ENCODE measurements around the gene TTC16. TPM values are rescaled to one million over a fixed set of nuclear protein-coding genes. Genes with fewer than 3 reads are reported as not detected.

Gene TTC16
- total RNA-seq, 1 experiment from 2014 or later = not detected

DNA sequence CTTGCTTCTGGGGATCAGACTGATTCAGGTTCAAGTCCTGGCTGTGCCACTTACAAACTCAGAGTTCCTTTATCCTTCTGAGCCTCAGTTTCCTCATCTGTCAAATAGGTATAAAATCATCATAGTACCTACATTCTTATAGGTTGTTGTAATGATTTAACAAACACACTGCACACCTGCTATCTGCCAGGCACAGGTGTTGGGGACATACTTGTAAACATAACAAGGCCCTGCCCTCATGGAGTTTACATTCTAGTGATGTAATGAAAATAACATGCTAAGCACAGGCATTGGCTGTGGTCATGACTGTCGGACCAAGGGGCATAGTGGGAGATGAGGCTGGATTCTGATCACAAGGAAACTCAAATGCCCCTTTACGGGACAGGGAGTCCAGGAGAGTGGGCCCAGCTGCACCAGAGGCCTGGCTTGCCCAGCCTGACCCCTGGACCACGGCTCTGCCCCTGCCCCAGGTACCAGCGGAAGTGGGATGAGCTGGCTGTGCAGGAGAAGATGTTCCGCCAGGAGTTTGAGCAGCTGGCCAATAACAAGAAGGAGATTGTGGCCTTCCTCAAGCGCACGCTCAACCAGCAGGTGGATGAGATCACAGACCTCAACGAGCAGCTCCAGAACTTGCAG lies 6.8 kb upstream of the TTC16 start:
- no peak overlapping the region; a peak in 1 of 5 replicates for H3K4me3 Mint-ChIP-seq
- Histone ChIP-seq H3K18ac (ENCODE audit: insufficient read length, low read depth, low read length) (no peak overlapping the region), H2BK120ac (ENCODE audit: low read depth, low read length, poor library complexity, severe bottlenecking) (no peak overlapping the region), H4K5ac (ENCODE audit: insufficient read length, low read depth, low read length) (no peak overlapping the region), H3K23ac (ENCODE audit: insufficient read length, low read depth, low read length) (no peak overlapping the region), H3K79me1 (ENCODE audit: insufficient read depth, low read depth, low read length, poor library complexity, severe bottlenecking) (no peaks in the 10 kb centered on the region), H4K20me1 (ENCODE audit: control insufficient read depth, insufficient read depth, insufficient read length) (no peaks in the 10 kb centered on the region), H3K4me1 (ENCODE audit: insufficient read depth, low read length) (no peaks in the 10 kb centered on the region; the same call in 1 of the 2 replicates), H3K79me2 (ENCODE audit: insufficient read depth, low read length) (no peaks in the 10 kb centered on the region), H3K27me3 (ENCODE audit: insufficient read depth, low read length) (no peaks in the 10 kb centered on the region), H2BK12ac (ENCODE audit: insufficient read length, low read depth, low read length) (no peak overlapping the region), H3K9me3 (ENCODE audit: control insufficient read depth, low read depth, low read length) (no peaks in the 10 kb centered on the region), H3K9ac (ENCODE audit: extremely low read depth, insufficient read length, low read length) (no peak overlapping the region), H2AK5ac (ENCODE audit: insufficient read length, low read length) (no peak overlapping the region), H3K23me2 (ENCODE audit: insufficient read length, low read depth, low read length, poor library complexity, severe bottlenecking) (no peaks in the 10 kb centered on the region), H3K4ac (ENCODE audit: low read depth, low read length) (no peak overlapping the region), H4K91ac (ENCODE audit: insufficient read length, low read depth, low read length) (no peak overlapping the region), H4K8ac (replicated peaks; ENCODE audit: insufficient read length, low read depth, low read length) (no peak overlapping the region), H2BK5ac (ENCODE audit: insufficient read length, low read length) (no peak overlapping the region), H3K14ac (ENCODE audit: insufficient read depth, low read length) (no peak overlapping the region), H2AFZ (ENCODE audit: low read length) (no peak overlapping the region), H3T11ph (ENCODE audit: low read length) (no peak overlapping the region), H2BK15ac (ENCODE audit: low read depth, low read length) (no peak overlapping the region), H2BK20ac (ENCODE audit: low read depth, low read length, poor library complexity, severe bottlenecking) (no peak overlapping the region), H3K4me2 (ENCODE audit: insufficient read depth, insufficient read length, low read length) (no peak overlapping the region), H3K27ac (ENCODE audit: insufficient read length, low read depth, low read length) (no peak overlapping the region), H3K56ac (ENCODE audit: insufficient read length, low read depth, low read length) (no peak overlapping the region)
- no peaks in the 10 kb centered on the region; a peak in 1 of 7 replicates for H3K36me3 Mint-ChIP-seq (ENCODE audit: insufficient read depth in 1 of 3, low read depth in 3 of 3)
- peaks cover 17 to 40% of the 10 kb centered on the region in 2 experiments for H3K4me1 Mint-ChIP-seq
- DNase-seq = no peak
- WGBS (ENCODE audit: extremely low coverage, insufficient read length, low lambda C conversion rate) = no CpG with 5 or more reads among the region's 8 CpGs
- H3K27ac Mint-ChIP-seq = no peak overlapping the region
- TF ChIP-seq, protein P1, sequence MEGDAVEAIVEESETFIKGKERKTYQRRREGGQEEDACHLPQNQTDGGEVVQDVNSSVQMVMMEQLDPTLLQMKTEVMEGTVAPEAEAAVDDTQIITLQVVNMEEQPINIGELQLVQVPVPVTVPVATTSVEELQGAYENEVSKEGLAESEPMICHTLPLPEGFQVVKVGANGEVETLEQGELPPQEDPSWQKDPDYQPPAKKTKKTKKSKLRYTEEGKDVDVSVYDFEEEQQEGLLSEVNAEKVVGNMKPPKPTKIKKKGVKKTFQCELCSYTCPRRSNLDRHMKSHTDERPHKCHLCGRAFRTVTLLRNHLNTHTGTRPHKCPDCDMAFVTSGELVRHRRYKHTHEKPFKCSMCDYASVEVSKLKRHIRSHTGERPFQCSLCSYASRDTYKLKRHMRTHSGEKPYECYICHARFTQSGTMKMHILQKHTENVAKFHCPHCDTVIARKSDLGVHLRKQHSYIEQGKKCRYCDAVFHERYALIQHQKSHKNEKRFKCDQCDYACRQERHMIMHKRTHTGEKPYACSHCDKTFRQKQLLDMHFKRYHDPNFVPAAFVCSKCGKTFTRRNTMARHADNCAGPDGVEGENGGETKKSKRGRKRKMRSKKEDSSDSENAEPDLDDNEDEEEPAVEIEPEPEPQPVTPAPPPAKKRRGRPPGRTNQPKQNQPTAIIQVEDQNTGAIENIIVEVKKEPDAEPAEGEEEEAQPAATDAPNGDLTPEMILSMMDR (conservative IDR thresholded peaks at IDR 0.05) = no peak
- peaks cover 0 to 2% of the 10 kb centered on the region in 2 experiments; a peak in 1 of 5 replicates for H3K9me3 Mint-ChIP-seq
- H3K27me3 Mint-ChIP-seq (ENCODE audit: low read depth) = peaks cover 5% of the 10 kb centered on the region
